Heart right ventricle (tissue), 16 donors: ENCODE results near the gene USP28. TPM values are rescaled to one million over a fixed set of nuclear protein-coding genes. Genes with fewer than 3 reads are reported as not detected.

Experiments
- ATAC-seq, 8 donors: fragments of 200-7000 bp; cut with Tn5 transposase; one replicate each; pipeline ENCODE4 v1.9.1; 2020; ENCODE audit warnings: mild to moderate bottlenecking in 8 of 8, moderate library complexity in 8 of 8, moderate number of reproducible peaks in 1 of 8
- DNase-seq, 2 donors: peaks; one replicate each; pipeline ENCODE4 v3.0.0-alpha.2; 2020
- H3K27ac ChIP-seq, 10 donors: fragments of 200-600 bp; sonication (generic) in 2 of 10; one replicate each; pipeline versions ENCODE4 v1.5.0 to v1.8.0; 2020 to 2022; ENCODE audit warnings: mild to moderate bottlenecking in 3 of 10
- H3K27me3 ChIP-seq, 7 donors: fragments of 200-600 bp; one replicate each; pipeline ENCODE4 v1.8.0; 2021 to 2022; ENCODE audit warnings: mild to moderate bottlenecking in 2 of 7
- H3K36me3 ChIP-seq, 9 donors: fragments of 200-600 bp; sonication (generic) in 1 of 9; one replicate each; pipeline versions ENCODE4 v1.5.0 to v1.8.0; 2020 to 2022; ENCODE audit warnings: mild to moderate bottlenecking in 2 of 9
- H3K4me1 ChIP-seq, 9 donors: fragments of 200-600 bp; sonication (generic) in 1 of 9; one replicate each; pipeline versions ENCODE4 v1.5.0 to v1.8.0; 2020 to 2022; ENCODE audit warnings: mild to moderate bottlenecking in 4 of 9
- H3K4me3 ChIP-seq, 10 donors: fragments of 200-600 bp; sonication (generic) in 2 of 10; one replicate each; pipeline versions ENCODE4 v1.5.0 to v1.8.0; 2020 to 2022; ENCODE audit warnings: mild to moderate bottlenecking in 7 of 10, moderate library complexity in 2 of 10
- H3K9me3 ChIP-seq, 11 donors: fragments of 200-600 bp in 10 of 11; sonication (generic) in 2 of 11; one replicate each; pipeline versions ENCODE4 v1.5.0 to v1.8.0; 2013 to 2022; ENCODE audit warnings: mild to moderate bottlenecking in 2 of 11, control low read depth in 1 of 11, moderate library complexity in 1 of 11
- WGBS, 2 donors: extraction: QIAGEN DNeasy Blood & Tissue Kit; methylation state at CpG; one replicate each; pipeline ENCODE4 v1.1.7; 2013; ENCODE audit warnings: inconsistent platforms in 1 of 2; 5-methylcytosine and 5-hydroxymethylcytosine counted together
- intact Hi-C, 10 donors: fragments of 100-400 bp; cut with DNase I; formaldehyde crosslinking; loops; one replicate each; pipeline versions ENCODE4 v1.11.1 to v1.14.2; 2022
- polyA plus RNA-seq, 2 donors: library from polyadenylated mRNA; stranded (reverse); fragments of 200-250 nt; gene quantifications; one replicate each; pipeline ENCODE4 v1.2.3, GENCODE V29; 2013
- total RNA-seq, 10 donors: library from RNA; stranded (reverse); fragmentation: NEBNext Ultra II Directional in 3 of 10; extraction: Animal tissue kit (Norgen Biotek cat#: 25700) in 3 of 10; gene quantifications; one replicate each; pipeline versions ENCODE4 v1.2.1 to v1.2.4, GENCODE V29; 2021 to 2023
- TF ChIP-seq, protein P1 (sequence below), 9 donors: fragments of 200-600 bp; sonication (generic) in 2 of 9; IDR thresholded peaks; one replicate each; pipeline versions ENCODE4 v1.5.0 to v1.8.0; 2021 to 2022; ENCODE audit warnings: antibody characterized with exemption in 9 of 9, mild to moderate bottlenecking in 5 of 9, moderate library complexity in 1 of 9
- donor health status: Arrhythmogenic right ventricular cardiomyopathy.
- donor health status: ischemic (EF 13 %, LVEDD 7.1; RV severe dilation, severe dysfunction).
- donor health status: healthy with polysubstance abuse.
- donor health status: DM: no; HTN: yes; CAD: no.
- donor health status: DM: no; HTN: no; CAD: no.
- donor health status: ischemic (EF 25% LVEDD 6.9; RV normal size, moderate dysfunction).
- donor health status: ischemic (EF 25% LVEDD 5.7; RV mildly dilated, moderate dysfunction).
- donor health status: healthy.
- donor health status: DM: yes; HTN: yes; CAD: no.
- donor health status: Ischemic cardiomyopathy.
- donor health status: ischemic (EF 35%, LVEDD 5.7; RV mildly dilated, moderate dysfunction).
- donor health status: nonischemic (EF 11% LVEDD 7.7; RV severe dilation, severe dysfunction).
- donor health status: DM: yes; HTN: yes; CAD: no.
- donor health status: PGD.
- donor health status: ischemic (EF 29% LVEDD 5.4; RV normal size, mild dysfunction).
- donor health status: nonischemic (EF 23%, LVEDD 6.1; RV moderate dilation, normal function).

The USP28 gene
- total and polyA plus RNA-seq, 12 donors, result 29.2 to 174 (median 132) TPM

DNA sequence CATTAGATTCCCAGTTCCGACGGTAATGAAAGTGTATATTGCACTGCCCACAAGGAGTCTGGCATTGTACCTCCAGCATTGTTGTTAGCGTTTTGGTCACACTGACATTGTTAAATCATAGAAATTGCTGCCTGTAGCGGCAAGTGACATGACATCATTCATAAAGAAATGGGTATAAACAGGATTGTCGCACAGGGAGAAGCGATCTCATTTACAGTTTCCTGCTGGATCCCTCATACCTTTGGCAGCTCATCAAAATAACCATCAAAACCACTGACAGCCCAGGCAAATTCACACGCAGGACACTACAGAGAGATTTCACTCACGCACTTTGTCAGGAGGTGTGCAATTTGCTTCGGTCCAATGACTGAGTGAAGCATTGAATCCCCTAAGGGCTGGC, 32.7 kb upstream of the USP28 start:
- 71 to 72% methylated on average over 9 of the region's 9 CpGs for whole genome bisulfite sequencing, 2 donors
- ATAC-seq (no peak), DNase-seq (no peak)
- Histone ChIP-seq H3K9me3 (no peaks in the 10 kb centered on the region), H3K27ac (no peak overlapping the region), H3K27me3 (peaks cover 0 to 36% (median 3%) of the 10 kb centered on the region in 7 donors), H3K4me3 (no peak overlapping the region), H3K4me1 (peaks cover 0 to 4% (median 0%) of the 10 kb centered on the region in 9 donors), H3K36me3 (no peaks in the 10 kb centered on the region)
- intact Hi-C loops, result no loop called here
- TF ChIP-seq, protein P1, sequence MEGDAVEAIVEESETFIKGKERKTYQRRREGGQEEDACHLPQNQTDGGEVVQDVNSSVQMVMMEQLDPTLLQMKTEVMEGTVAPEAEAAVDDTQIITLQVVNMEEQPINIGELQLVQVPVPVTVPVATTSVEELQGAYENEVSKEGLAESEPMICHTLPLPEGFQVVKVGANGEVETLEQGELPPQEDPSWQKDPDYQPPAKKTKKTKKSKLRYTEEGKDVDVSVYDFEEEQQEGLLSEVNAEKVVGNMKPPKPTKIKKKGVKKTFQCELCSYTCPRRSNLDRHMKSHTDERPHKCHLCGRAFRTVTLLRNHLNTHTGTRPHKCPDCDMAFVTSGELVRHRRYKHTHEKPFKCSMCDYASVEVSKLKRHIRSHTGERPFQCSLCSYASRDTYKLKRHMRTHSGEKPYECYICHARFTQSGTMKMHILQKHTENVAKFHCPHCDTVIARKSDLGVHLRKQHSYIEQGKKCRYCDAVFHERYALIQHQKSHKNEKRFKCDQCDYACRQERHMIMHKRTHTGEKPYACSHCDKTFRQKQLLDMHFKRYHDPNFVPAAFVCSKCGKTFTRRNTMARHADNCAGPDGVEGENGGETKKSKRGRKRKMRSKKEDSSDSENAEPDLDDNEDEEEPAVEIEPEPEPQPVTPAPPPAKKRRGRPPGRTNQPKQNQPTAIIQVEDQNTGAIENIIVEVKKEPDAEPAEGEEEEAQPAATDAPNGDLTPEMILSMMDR (IDR thresholded peaks at IDR 0.05), result no peak

DNA sequence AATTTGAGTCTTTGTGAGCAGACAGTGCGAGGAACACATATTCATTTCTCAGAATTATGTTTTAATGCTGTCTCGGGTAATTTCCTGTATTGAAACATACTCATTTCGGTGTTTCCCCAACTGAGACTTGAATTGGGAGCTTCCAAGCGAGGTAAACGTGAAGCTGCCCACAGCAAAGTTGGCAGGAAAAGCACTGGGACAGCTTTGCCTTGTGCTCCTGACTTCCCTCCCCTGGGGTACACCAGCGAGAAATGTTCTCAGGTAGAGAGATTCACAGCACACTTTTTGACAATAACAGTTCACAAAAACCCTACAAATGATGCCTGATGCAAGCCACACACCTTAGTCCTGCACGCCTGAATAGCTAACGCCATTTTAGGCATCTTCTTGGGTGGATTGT, 32.3 kb upstream of the USP28 start:
- no peak overlapping the region for H3K4me3 ChIP-seq
- H3K27ac ChIP-seq, result no peak overlapping the region
- ATAC-seq, result no peak
- no peaks in the 10 kb centered on the region for H3K9me3 ChIP-seq
- peaks cover 0 to 36% (median 3%) of the 10 kb centered on the region in 7 donors for H3K27me3 ChIP-seq
- DNase-seq, result no peak
- peaks cover 0 to 4% (median 0%) of the 10 kb centered on the region in 9 donors for H3K4me1 ChIP-seq
- 77 to 79% methylated on average over 8 of the region's 8 CpGs for WGBS, 2 donors
- intact Hi-C loops, result no loop called here
- TF ChIP-seq, protein P1 (IDR thresholded peaks at IDR 0.05), result no peak
- no peaks in the 10 kb centered on the region for H3K36me3 ChIP-seq

GRCh38 chr11:113907152-113907551, 31.8 kb upstream of the USP28 start:
- 51 to 68% methylated on average over 1 of the region's 1 CpG for WGBS, 2 donors
- TF ChIP-seq, protein P1 (IDR thresholded peaks at IDR 0.05), result no peak
- no peak overlapping the region for H3K27ac ChIP-seq
- DNase-seq (no peak), ATAC-seq (no peak)
- intact Hi-C loops, result no loop called here
- H3K4me1 ChIP-seq, result peaks cover 0 to 4% (median 0%) of the 10 kb centered on the region in 9 donors
- no peaks in the 10 kb centered on the region for H3K9me3 ChIP-seq
- no peaks in the 10 kb centered on the region for H3K36me3 ChIP-seq
- peaks cover 0 to 36% (median 3%) of the 10 kb centered on the region in 7 donors for H3K27me3 ChIP-seq
- no peak overlapping the region for H3K4me3 ChIP-seq

DNA sequence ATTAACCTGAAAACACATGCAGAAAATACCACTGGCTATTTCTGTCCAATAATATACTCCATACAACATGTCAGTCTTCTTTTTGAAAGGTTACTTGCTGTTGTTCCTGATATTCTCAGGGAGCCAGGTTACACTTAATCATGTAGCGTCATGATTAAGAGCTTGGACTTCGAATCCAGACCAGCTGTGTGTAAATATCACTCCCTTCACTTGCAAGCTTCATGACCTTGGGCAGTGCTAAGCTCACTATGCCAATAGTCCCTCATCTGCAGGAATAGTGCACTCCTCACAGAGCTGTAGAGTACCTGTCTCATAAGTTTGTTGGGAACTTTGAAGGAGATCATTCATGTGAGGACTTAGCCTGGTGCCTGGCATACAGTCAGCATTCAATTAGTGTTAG, 31.1 kb upstream of the USP28 start:
- TF ChIP-seq, protein P1 (IDR thresholded peaks at IDR 0.05), result no peak
- H3K36me3 ChIP-seq, result no peaks in the 10 kb centered on the region
- 53 to 56% methylated on average over 2 of the region's 2 CpGs for WGBS, 2 donors
- H3K9me3 ChIP-seq, result no peaks in the 10 kb centered on the region
- peaks cover 0 to 36% (median 3%) of the 10 kb centered on the region in 7 donors for H3K27me3 ChIP-seq
- H3K4me3 ChIP-seq, result no peak overlapping the region
- DNase-seq (no peak), ATAC-seq (peak in 3 of 8 donors; percentile 39 to 78 (median 78))
- no peak overlapping the region for H3K27ac ChIP-seq
- peaks cover 0 to 4% (median 0%) of the 10 kb centered on the region in 9 donors for H3K4me1 ChIP-seq
- intact Hi-C loops, result no loop called here
